ENCODE measurements around the gene PSMC3. TPM values are rescaled to one million over a fixed set of nuclear protein-coding genes. Genes with fewer than 3 reads are reported as not detected.
A peak's percentile ranks its signal among the peaks of the same experiment; 100 is the strongest.

PSMC3 gene
- total and polyA plus RNA-seq, 8 donors = 8.1 to 175 (median 131) TPM

DNA sequence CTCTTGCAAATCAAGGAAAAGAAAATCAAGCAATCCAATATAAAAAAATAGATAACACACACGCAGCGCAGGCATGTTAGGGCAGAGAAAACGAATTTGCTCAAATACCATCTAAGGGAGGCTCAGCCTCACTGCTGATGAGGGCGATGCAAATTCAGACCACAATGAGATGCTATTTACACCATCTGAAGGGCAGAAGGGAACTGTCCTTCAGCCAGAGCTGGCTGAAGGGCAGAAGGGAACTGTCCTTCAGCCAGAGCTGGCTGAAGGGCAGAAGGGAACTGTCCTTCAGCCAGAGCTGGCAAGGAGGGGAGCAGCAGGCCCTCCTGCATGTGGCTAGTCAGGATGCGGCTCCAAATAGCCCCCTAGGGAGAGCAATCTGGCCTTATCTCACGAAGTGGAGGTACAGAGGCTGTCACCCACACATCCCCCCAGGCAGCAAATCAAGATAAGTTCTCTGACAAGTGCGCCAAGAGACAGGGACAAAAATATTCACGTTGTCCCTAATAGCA is 25.4 kb downstream of the PSMC3 start:
- TF ChIP-seq POLR2AphosphoS5 (IDR thresholded peaks at IDR 0.05) = no peak
- TF ChIP-seq, protein P1, sequence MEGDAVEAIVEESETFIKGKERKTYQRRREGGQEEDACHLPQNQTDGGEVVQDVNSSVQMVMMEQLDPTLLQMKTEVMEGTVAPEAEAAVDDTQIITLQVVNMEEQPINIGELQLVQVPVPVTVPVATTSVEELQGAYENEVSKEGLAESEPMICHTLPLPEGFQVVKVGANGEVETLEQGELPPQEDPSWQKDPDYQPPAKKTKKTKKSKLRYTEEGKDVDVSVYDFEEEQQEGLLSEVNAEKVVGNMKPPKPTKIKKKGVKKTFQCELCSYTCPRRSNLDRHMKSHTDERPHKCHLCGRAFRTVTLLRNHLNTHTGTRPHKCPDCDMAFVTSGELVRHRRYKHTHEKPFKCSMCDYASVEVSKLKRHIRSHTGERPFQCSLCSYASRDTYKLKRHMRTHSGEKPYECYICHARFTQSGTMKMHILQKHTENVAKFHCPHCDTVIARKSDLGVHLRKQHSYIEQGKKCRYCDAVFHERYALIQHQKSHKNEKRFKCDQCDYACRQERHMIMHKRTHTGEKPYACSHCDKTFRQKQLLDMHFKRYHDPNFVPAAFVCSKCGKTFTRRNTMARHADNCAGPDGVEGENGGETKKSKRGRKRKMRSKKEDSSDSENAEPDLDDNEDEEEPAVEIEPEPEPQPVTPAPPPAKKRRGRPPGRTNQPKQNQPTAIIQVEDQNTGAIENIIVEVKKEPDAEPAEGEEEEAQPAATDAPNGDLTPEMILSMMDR (IDR thresholded peaks at IDR 0.05) = no peak
- TF ChIP-seq POLR2A (IDR thresholded peaks at IDR 0.05) = no peak
- TF ChIP-seq EP300 (IDR thresholded peaks at IDR 0.05) = no peak
- H3K36me3 ChIP-seq = no peaks in the 10 kb centered on the region
- H3K4me3 ChIP-seq = peak overlapping the region; percentile 60 to 75 (median 64)
- 15 to 34% (median 19%) methylated on average over 8 of the region's 8 CpGs for WGBS, 5 donors
- intact Hi-C loops (cut with DNase I; ENCODE audit: low total_unique reads) = no loop called here
- DNase-seq = no peak
- no peaks in the 10 kb centered on the region for H3K9me3 ChIP-seq
- peaks cover 13 to 21% (median 17%) of the 10 kb centered on the region in 4 donors for H3K4me1 ChIP-seq
- H3K27me3 ChIP-seq = no peaks in the 10 kb centered on the region
- H3K27ac ChIP-seq = peak overlapping the region; percentile 70 to 85 (median 84)

DNA sequence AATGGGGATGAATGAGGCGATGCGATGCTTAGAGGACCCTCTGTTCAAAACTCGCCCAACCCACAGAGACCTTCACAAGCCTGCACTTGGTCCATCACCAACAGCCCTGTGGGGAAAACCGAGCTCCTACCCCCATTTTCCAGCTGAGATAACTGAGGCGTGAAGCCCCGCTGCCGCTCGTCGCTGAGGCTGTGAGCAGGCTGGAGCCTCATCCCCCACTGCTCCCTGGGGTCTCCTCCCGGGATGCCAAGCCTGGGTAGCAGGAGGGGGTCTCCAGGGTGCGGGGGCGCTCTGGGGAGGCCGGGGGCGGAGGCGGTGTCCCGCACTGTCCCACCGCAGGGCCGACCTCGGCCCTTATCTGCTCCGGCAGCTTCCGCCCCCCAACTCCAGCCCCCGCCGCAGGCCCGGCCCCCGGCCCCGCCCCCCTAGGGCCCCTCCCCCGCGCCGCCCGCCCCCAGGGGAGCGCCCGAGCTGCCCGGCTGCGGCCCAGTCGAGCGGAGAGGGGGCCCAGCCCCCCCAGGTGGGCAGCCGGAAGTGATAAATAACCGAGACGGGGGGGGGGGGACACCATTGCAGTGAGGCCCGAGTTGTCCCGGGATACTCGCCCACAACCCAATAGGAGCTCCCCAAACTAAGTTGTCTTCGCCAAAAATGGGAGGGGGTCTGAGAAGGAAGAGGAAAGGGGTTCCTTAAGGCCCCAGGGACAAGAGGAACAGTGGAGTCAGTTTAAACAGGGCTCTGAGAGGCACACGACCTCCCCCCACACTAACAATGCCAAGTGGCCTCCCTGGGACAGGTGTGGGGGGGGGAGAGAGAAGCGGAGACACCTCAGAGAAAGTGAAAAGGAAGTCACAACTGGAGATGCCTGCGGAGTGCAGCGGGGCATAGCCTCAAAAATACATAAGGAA is 26.1 kb downstream of the PSMC3 start:
- Histone ChIP-seq H3K9me3 (no peaks in the 10 kb centered on the region), H3K4me1 (peaks cover 17 to 21% (median 18%) of the 10 kb centered on the region in 4 donors), H3K27ac (peak overlapping the region; percentile 70 to 85 (median 84)), H3K27me3 (no peaks in the 10 kb centered on the region), H3K4me3 (peak overlapping the region; percentile 60 to 75 (median 64)), H3K36me3 (no peaks in the 10 kb centered on the region)
- intact Hi-C loops (cut with DNase I; ENCODE audit: low total_unique reads) = no loop called here
- no peak for TF ChIP-seq POLR2AphosphoS5 (IDR thresholded peaks at IDR 0.05)
- TF ChIP-seq, protein P1 (IDR thresholded peaks at IDR 0.05) = no peak
- TF ChIP-seq POLR2A (IDR thresholded peaks at IDR 0.05) = no peak
- TF ChIP-seq EP300 (IDR thresholded peaks at IDR 0.05) = no peak
- WGBS, 5 donors = 5 to 13% (median 7%) methylated on average over 15 to 46 of the region's 47 CpGs
- peak in 1 of 2 donors; percentile 66 for DNase-seq

DNA sequence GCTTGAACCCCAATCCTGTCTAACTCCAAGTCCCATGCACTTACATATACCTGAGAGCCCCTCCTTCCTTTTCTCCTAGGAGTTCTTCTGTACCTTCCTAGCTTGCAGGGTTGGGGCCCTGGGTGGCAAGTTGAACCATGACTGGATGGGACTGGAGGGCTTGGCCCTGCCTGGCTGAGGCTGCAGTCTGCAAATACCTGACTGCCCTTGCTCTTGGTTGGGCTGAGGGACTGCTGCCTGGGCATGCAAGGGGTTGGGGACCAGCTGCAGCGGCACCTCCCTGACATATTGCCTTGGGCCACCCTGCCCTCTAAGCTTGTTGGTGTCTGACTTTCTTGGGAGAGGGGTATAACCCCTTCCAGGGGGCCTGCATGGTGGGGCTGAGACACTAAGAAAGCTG is 27.7 kb downstream of the PSMC3 start:
- DNase-seq = no peak
- H3K4me1 ChIP-seq = peaks cover 17 to 25% (median 19%) of the 10 kb centered on the region in 4 donors
- H3K9me3 ChIP-seq = no peaks in the 10 kb centered on the region
- H3K36me3 ChIP-seq = no peaks in the 10 kb centered on the region
- H3K27ac ChIP-seq = no peak overlapping the region
- intact Hi-C loops (cut with DNase I; ENCODE audit: low total_unique reads) = no loop called here
- no peaks in the 10 kb centered on the region for H3K27me3 ChIP-seq
- WGBS, 5 donors = 83 to 100% (median 88%) methylated on average over 1 of the region's 1 CpG
- TF ChIP-seq POLR2A (IDR thresholded peaks at IDR 0.05) = no peak
- no peak for TF ChIP-seq EP300 (IDR thresholded peaks at IDR 0.05)
- TF ChIP-seq, protein P1 (IDR thresholded peaks at IDR 0.05) = no peak
- TF ChIP-seq POLR2AphosphoS5 (IDR thresholded peaks at IDR 0.05) = no peak
- no peak overlapping the region for H3K4me3 ChIP-seq

DNA sequence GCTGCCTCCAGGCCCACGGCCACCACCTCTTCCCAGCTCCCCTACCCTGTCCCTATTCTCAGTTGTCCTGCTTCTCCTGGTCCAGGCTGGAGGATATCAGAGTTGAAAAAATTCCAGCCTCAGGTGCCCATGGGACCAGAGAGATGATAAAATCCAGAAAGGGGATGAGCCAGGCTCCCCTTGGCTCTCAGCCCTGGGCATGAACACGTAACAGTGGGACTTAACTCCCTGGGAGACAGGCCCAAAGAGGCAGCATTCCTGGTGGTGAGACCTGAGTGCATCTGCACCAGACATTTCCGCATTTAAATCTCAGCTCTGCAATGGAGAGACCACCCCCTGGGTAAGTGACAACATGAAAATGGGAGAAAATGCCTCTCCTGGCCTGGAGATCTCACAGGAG is 28.2 kb downstream of the PSMC3 start:
- Histone ChIP-seq H3K4me1 (peaks cover 17 to 30% (median 19%) of the 10 kb centered on the region in 4 donors), H3K4me3 (no peak overlapping the region), H3K9me3 (no peaks in the 10 kb centered on the region), H3K27me3 (no peaks in the 10 kb centered on the region), H3K27ac (no peak overlapping the region), H3K36me3 (no peaks in the 10 kb centered on the region)
- intact Hi-C loops (cut with DNase I; ENCODE audit: low total_unique reads) = no loop called here
- no peak for DNase-seq
- TF ChIP-seq EP300 (IDR thresholded peaks at IDR 0.05) = no peak
- TF ChIP-seq, protein P1 (IDR thresholded peaks at IDR 0.05) = no peak
- TF ChIP-seq POLR2AphosphoS5 (IDR thresholded peaks at IDR 0.05) = no peak
- TF ChIP-seq POLR2A (IDR thresholded peaks at IDR 0.05) = no peak
- WGBS, 5 donors = 84 to 97% (median 89%) methylated on average over 3 of the region's 3 CpGs

Measured in stomach (tissue), 9 donors.